Measurements from ENCODE around the gene PREB. TPM values are rescaled to one million over a fixed set of nuclear protein-coding genes. Genes with fewer than 3 reads are reported as not detected.

The PREB gene
- total RNA-seq, 4 donors from 2014 or later: 40.0 to 55.3 (median 47.1) TPM

DNA sequence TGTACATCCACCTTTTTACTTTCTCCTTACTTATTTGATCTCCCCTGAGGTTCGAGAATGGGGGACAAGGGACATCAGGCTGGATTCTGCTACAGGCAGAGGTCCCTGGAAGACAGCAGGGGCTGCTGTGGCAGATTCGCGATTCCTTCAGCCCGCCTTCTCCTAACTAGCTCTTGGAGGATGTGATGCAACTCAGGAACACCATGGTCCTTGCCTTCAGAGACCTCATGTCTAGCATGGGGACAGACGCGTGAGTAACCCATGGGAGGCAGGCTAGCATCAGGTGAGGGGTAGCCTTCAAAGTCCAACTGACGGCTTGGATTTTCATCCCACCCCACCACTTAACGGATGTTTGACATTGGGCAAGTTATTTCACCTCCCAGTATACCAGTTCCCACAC, 13.5 kb upstream of the PREB start:
- TF ChIP-seq POLR2AphosphoS5 (IDR thresholded peaks at IDR 0.05) (no peak), POLR2A (IDR thresholded peaks at IDR 0.05) (no peak), EP300 (IDR thresholded peaks at IDR 0.05) (no peak)
- TF ChIP-seq, protein P1, sequence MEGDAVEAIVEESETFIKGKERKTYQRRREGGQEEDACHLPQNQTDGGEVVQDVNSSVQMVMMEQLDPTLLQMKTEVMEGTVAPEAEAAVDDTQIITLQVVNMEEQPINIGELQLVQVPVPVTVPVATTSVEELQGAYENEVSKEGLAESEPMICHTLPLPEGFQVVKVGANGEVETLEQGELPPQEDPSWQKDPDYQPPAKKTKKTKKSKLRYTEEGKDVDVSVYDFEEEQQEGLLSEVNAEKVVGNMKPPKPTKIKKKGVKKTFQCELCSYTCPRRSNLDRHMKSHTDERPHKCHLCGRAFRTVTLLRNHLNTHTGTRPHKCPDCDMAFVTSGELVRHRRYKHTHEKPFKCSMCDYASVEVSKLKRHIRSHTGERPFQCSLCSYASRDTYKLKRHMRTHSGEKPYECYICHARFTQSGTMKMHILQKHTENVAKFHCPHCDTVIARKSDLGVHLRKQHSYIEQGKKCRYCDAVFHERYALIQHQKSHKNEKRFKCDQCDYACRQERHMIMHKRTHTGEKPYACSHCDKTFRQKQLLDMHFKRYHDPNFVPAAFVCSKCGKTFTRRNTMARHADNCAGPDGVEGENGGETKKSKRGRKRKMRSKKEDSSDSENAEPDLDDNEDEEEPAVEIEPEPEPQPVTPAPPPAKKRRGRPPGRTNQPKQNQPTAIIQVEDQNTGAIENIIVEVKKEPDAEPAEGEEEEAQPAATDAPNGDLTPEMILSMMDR (IDR thresholded peaks at IDR 0.05): no peak
- no peak for DNase-seq (ENCODE audit: low spot score in 2 of 2)
- WGBS: 92% methylated on average over 8 of the region's 8 CpGs
- Histone ChIP-seq H3K4me3 (no peak overlapping the region), H3K36me3 (no peaks in the 10 kb centered on the region), H3K27ac (no peak overlapping the region), H3K4me1 (no peaks in the 10 kb centered on the region), H3K9me3 (no peaks in the 10 kb centered on the region), H3K27me3 (peaks cover 3% of the 10 kb centered on the region)

DNA sequence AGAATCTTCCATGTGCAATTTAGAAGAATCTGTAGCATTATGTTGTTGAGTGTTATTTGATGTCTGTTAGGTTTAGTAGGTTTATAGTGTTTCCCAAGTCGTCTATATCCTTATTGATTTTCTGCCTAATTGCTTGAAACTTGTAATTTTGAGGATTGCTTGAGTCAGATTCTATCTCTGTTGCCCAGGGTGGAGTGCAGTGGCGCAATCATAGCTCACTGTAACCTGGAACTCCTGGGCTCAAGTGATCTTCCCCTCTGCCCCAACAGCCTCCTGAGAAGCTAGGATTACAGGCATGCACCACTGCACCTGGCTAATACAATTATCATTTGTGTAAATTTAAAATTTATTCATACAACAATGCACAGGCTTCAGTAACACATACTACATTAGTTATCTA, 11.2 kb upstream of the PREB start:
- TF ChIP-seq, protein P1 (IDR thresholded peaks at IDR 0.05): no peak
- TF ChIP-seq POLR2AphosphoS5 (IDR thresholded peaks at IDR 0.05): no peak
- no peak for TF ChIP-seq POLR2A (IDR thresholded peaks at IDR 0.05)
- TF ChIP-seq EP300 (IDR thresholded peaks at IDR 0.05): no peak
- Histone ChIP-seq H3K4me1 (no peaks in the 10 kb centered on the region), H3K27ac (no peak overlapping the region), H3K9me3 (no peaks in the 10 kb centered on the region), H3K36me3 (no peaks in the 10 kb centered on the region), H3K4me3 (no peak overlapping the region), H3K27me3 (peaks cover 3% of the 10 kb centered on the region)
- DNase-seq (ENCODE audit: low spot score in 2 of 2): no peak
- WGBS: 79% methylated on average over 2 of the region's 2 CpGs

DNA sequence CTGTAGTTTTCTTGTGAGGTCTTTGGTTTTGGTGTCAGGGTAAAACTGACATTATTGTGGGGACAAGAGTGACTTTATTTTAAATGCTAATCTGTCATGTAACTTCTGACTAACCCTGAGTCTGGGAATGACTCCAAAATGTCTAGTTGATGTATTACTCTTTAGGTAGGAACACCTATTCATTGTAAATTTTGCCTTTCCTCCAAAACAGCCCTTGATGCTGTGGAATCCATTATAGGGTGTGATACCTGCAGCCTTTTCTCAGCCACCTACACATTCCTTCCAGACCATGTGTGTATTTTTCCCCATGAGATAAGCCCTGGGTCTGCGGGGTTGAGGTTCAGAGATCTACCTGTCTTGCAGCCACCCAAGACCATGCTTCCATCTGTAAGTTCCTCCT, 8.8 kb upstream of the PREB start:
- H3K27ac ChIP-seq: no peak overlapping the region
- no peak for DNase-seq (ENCODE audit: low spot score in 2 of 2)
- H3K36me3 ChIP-seq: no peaks in the 10 kb centered on the region
- H3K4me1 ChIP-seq: no peaks in the 10 kb centered on the region
- WGBS: 76% methylated on average over 1 of the region's 1 CpG
- no peaks in the 10 kb centered on the region for H3K9me3 ChIP-seq
- TF ChIP-seq EP300 (IDR thresholded peaks at IDR 0.05): no peak
- TF ChIP-seq, protein P1 (IDR thresholded peaks at IDR 0.05): no peak
- no peak for TF ChIP-seq POLR2AphosphoS5 (IDR thresholded peaks at IDR 0.05)
- no peak for TF ChIP-seq POLR2A (IDR thresholded peaks at IDR 0.05)
- no peak overlapping the region for H3K4me3 ChIP-seq
- no peaks in the 10 kb centered on the region for H3K27me3 ChIP-seq

DNA sequence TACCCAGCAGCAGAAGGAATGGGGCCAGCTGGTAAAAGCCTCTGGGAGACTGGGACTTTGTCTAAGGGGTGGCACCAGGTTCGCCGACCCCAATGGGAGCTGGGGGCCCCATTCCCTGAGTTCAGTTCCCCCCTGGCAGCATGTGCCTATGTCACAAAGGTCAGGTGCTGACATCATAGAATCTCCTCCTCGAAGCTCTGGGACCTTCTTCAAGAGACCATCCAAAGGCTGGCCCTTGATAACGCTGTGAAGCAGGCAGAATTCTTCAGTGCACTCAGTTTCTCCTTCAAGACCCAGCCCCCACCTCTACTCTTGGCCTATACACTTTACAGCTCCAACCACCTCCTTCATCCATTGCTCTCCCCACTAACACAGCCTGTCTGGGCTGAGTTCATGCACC, 4.9 kb upstream of the PREB start, which contains the start of gene PRR30:
Gene PRR30 (minus strand): TSS at position 101 of the 400 bp plus-strand sequence. CDS start 1,081 bp downstream, outside the sequence.
- no peak for DNase-seq (ENCODE audit: low spot score in 2 of 2)
- WGBS: 88% methylated on average over 4 of the region's 4 CpGs
- no peak within 1 kb of the TSS for H3K27ac ChIP-seq

DNA sequence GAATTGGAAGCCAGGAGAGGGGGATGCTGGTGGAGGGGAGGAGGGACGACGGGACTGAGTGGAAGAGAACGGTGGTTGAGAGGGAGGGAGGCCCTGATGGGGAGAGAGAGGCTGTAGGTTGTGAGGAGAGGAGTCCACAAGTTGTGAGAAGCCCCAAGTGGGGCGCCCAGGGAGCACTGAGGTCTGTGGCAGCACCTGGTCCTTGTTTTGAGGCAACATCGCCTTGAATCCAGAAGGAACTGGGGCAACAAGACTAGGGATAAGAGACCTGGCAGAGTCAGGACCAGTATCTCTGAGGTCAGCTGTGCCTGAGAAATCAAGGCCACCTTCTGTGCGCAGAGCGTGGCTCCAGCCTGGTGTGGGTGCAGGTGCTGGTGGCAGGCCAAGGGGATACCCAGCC, 3.7 kb upstream of the PREB start:
- WGBS: 87% methylated on average over 7 of the region's 7 CpGs
- H3K36me3 ChIP-seq: no peaks in the 10 kb centered on the region
- DNase-seq (ENCODE audit: low spot score in 2 of 2): no peak
- no peaks in the 10 kb centered on the region for H3K27me3 ChIP-seq
- H3K9me3 ChIP-seq: no peaks in the 10 kb centered on the region
- no peak for TF ChIP-seq POLR2AphosphoS5 (IDR thresholded peaks at IDR 0.05)
- TF ChIP-seq, protein P1 (IDR thresholded peaks at IDR 0.05): no peak
- H3K4me1 ChIP-seq: peaks cover 12% of the 10 kb centered on the region
- no peak overlapping the region for H3K27ac ChIP-seq
- no peak overlapping the region for H3K4me3 ChIP-seq

More for the DNA sequence above, 4.9 kb upstream of the PREB start, which contains the start of gene PRR30:
- H3K27me3 ChIP-seq: no peaks in the 10 kb centered on the region
- no peaks in the 10 kb centered on the region for H3K36me3 ChIP-seq
- TF ChIP-seq EP300 (IDR thresholded peaks at IDR 0.05) (no peak), POLR2A (IDR thresholded peaks at IDR 0.05) (no peak), POLR2AphosphoS5 (IDR thresholded peaks at IDR 0.05) (no peak)
- TF ChIP-seq, protein P1 (IDR thresholded peaks at IDR 0.05): no peak
- H3K4me1 ChIP-seq: peaks cover 3% of the 10 kb centered on the region
- no peak within 1 kb of the TSS for H3K4me3 ChIP-seq
- H3K9me3 ChIP-seq: no peaks in the 10 kb centered on the region
